Liver (tissue), 9 donors: ENCODE results near the gene NDUFA11. TPM values are rescaled to one million over a fixed set of nuclear protein-coding genes. Genes with fewer than 3 reads are reported as not detected.

Source experiments
- DNase-seq: peaks from one replicate; pipeline ENCODE4 v3.0.0-alpha.2; 2017; ENCODE audit warnings: low spot score
- H3K27ac ChIP-seq, 2 donors: one replicate each; pipeline ENCODE4 v1.7.0; 2013; ENCODE audit warnings: inconsistent platforms in 2 of 2, low read length in 2 of 2, control low read depth in 1 of 2, low read depth in 1 of 2, mild to moderate bottlenecking in 1 of 2
- H3K27me3 ChIP-seq, 4 donors: one replicate each; pipeline versions ENCODE4 v1.6.1 to v1.7.0; 2013; ENCODE audit warnings: low read length in 3 of 4, inconsistent platforms in 1 of 4, mild to moderate bottlenecking in 1 of 4, moderate library complexity in 1 of 4; ENCODE audit not compliant: control insufficient read depth in 4 of 4, insufficient read depth in 4 of 4
- H3K36me3 ChIP-seq, 4 donors: one replicate each; pipeline versions ENCODE4 v1.6.1 to v1.7.0; 2013; ENCODE audit warnings: low read length in 3 of 4, mild to moderate bottlenecking in 3 of 4, low read depth in 1 of 4, moderate library complexity in 1 of 4; ENCODE audit not compliant: control insufficient read depth in 4 of 4, insufficient read depth in 3 of 4
- H3K4me1 ChIP-seq, 4 donors: one replicate each; pipeline versions ENCODE4 v1.6.1 to v1.7.0; 2013; ENCODE audit warnings: low read length in 3 of 4, mild to moderate bottlenecking in 3 of 4, moderate library complexity in 1 of 4; ENCODE audit not compliant: control insufficient read depth in 4 of 4, insufficient read depth in 4 of 4
- H3K4me3 ChIP-seq, 3 donors: one replicate each; pipeline versions ENCODE4 v1.6.1 to v1.7.0; 2013; ENCODE audit warnings: low read length in 3 of 3, control low read depth in 1 of 3, low read depth in 1 of 3, mild to moderate bottlenecking in 1 of 3
- H3K9ac ChIP-seq, 2 donors: one replicate each; pipeline ENCODE4 v1.7.0; 2013; ENCODE audit warnings: low read length in 2 of 2, mild to moderate bottlenecking in 2 of 2, moderate library complexity in 2 of 2, control low read depth in 1 of 2, low read depth in 1 of 2
- H3K9me3 ChIP-seq, 4 donors: one replicate each; pipeline versions ENCODE4 v1.6.1 to v1.7.0; 2013; ENCODE audit warnings: low read length in 3 of 4; ENCODE audit not compliant: control insufficient read depth in 4 of 4
- EGR1 ChIP-seq, 2 donors: IDR thresholded peaks; 2 replicates each; pipeline ENCODE4 v1.6.1; 2016 to 2018; ENCODE audit warnings: antibody characterized with exemption in 2 of 2, low read depth in 2 of 2
- FOXA1 ChIP-seq: IDR thresholded peaks from 2 replicates; pipeline ENCODE4 v1.6.1; 2016; ENCODE audit warnings: antibody characterized with exemption
- FOXA2 ChIP-seq: IDR thresholded peaks from 2 replicates; pipeline ENCODE4 v1.6.1; 2016; ENCODE audit warnings: antibody characterized with exemption
- GABPA ChIP-seq, 2 donors: IDR thresholded peaks in 1 of 2; conservative IDR thresholded peaks in 1 of 2; 2 replicates each; pipeline ENCODE4 v1.6.1; 2016; ENCODE audit warnings: antibody characterized with exemption in 2 of 2, mild to moderate bottlenecking in 1 of 2, moderate library complexity in 1 of 2
- HNF4G ChIP-seq: IDR thresholded peaks from 2 replicates; pipeline ENCODE4 v1.6.1; 2016; ENCODE audit warnings: antibody characterized with exemption
- JUND ChIP-seq, 2 donors: IDR thresholded peaks; 2 replicates each; pipeline ENCODE4 v1.6.1; 2016; ENCODE audit warnings: antibody characterized with exemption in 2 of 2
- NR2F2 ChIP-seq: IDR thresholded peaks from 2 replicates; pipeline ENCODE4 v1.6.1; 2016; ENCODE audit warnings: antibody characterized with exemption
- RAD21 ChIP-seq, 2 donors: IDR thresholded peaks; 2 replicates each; pipeline ENCODE4 v1.6.1; 2016; ENCODE audit warnings: antibody characterized with exemption in 2 of 2, mild to moderate bottlenecking in 2 of 2
- RXRA ChIP-seq, 2 donors: IDR thresholded peaks; 2 replicates each; pipeline ENCODE4 v1.6.1; 2017 to 2018; ENCODE audit warnings: antibody characterized with exemption in 2 of 2, mild to moderate bottlenecking in 1 of 2
- SP1 ChIP-seq: IDR thresholded peaks from 2 replicates; pipeline ENCODE4 v1.6.1; 2018; ENCODE audit warnings: antibody characterized with exemption, mild to moderate bottlenecking
- TAF1 ChIP-seq: conservative IDR thresholded peaks from 2 replicates; pipeline ENCODE4 v1.6.1; 2016; ENCODE audit warnings: antibody characterized with exemption, mild to moderate bottlenecking
- YY1 ChIP-seq: IDR thresholded peaks from 2 replicates; pipeline ENCODE4 v1.6.1; 2016; ENCODE audit warnings: antibody characterized with exemption, mild to moderate bottlenecking
- WGBS: extraction: QIAGEN DNeasy Blood & Tissue Kit; methylation state at CpG from one replicate; pipeline ENCODE4 v1.1.7; 2013; 5-methylcytosine and 5-hydroxymethylcytosine counted together
- polyA plus RNA-seq, 2 donors: library from polyadenylated mRNA; stranded (reverse) in 1 of 2; unstranded in 1 of 2; fragments of 200-250 nt in 1 of 2; fragments of >200 nt in 1 of 2; fragmentation: Nextera tagmentation in 1 of 2; extraction: Ambion mirVana in 1 of 2; gene quantifications; one replicate each; pipeline versions ENCODE4 v1.2.1 to v1.2.3, GENCODE V29; 2013 to 2015
- total RNA-seq, 2 donors: library from RNA; depleted of rRNA; stranded (reverse); fragments of >200 nt; gene quantifications; one replicate each; pipeline ENCODE4 v1.2.3, GENCODE V29; 2014
- TF ChIP-seq, protein P1 (sequence below): fragments of 150-350 bp; IDR thresholded peaks from 2 replicates; pipeline ENCODE4 v1.5.1; 2017; ENCODE audit warnings: improper control_type of control experiment, low read depth, low read length; ENCODE audit not compliant: missing input control
- TF ChIP-seq, protein P2 (sequence below): IDR thresholded peaks from 2 replicates; pipeline ENCODE4 v1.6.1; 2016; ENCODE audit warnings: antibody characterized with exemption
- TF ChIP-seq, protein P3 (sequence below): IDR thresholded peaks from 2 replicates; pipeline ENCODE4 v1.6.1; 2016; ENCODE audit warnings: antibody characterized with exemption, mild to moderate bottlenecking
- TF ChIP-seq, protein P4 (sequence below): IDR thresholded peaks from 2 replicates; pipeline ENCODE4 v1.6.1; 2016; ENCODE audit warnings: antibody characterized with exemption
- TF ChIP-seq, protein P5 (sequence below): IDR thresholded peaks from 2 replicates; pipeline ENCODE4 v1.6.1; 2016; ENCODE audit warnings: antibody characterized with exemption
- donor health status: healthy.
- donor health status: healthy.
- donor health status: healthy.
- donor health status: healthy.
- donor health status: healthy.

NDUFA11 gene
- total and polyA plus RNA-seq, 4 donors = 127 to 394 (median 226) TPM

DNA sequence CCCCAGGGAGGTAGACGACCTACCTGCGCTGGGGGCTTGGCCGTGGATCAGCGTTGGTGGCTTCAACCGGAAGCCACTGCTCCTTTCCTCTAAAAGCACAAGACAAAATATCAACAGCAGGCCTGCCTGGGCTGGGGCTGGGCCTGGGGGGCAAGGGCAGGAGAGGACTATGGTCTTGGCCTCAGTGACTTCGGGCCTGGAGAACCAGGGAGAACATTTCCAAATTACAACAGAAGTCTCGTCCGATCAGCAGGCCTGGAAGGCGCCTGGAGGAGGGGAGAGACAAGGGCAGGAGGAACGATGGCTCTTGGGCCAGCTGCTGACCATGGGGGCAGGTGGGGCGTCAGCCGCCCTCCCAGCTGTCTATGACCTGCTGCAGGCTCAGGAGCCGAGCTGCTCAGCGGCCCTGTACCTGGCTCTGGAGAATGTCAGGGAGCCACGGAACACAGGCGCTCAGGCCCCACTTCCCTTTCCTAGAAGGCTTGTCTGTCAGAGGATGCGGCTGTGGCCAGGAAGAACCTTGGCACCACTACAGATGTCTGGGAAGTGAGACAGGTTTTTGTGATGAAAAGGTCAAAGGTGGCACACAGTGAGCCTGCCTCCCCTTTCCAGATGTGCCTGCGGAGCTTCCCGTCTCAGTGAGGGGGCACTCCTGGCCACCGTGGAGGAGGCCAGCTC lies 29.9 kb upstream of the NDUFA11 start:
- Histone ChIP-seq H3K4me1 (peaks cover 6 to 23% (median 17%) of the 10 kb centered on the region in 4 donors), H3K27me3 (no peaks in the 10 kb centered on the region), H3K4me3 (no peak overlapping the region), H3K9ac (no peak overlapping the region), H3K9me3 (no peaks in the 10 kb centered on the region), H3K27ac (no peak overlapping the region), H3K36me3 (peaks cover 4 to 33% (median 17%) of the 10 kb centered on the region in 4 donors)
- WGBS = 89% methylated on average over 20 of the region's 20 CpGs
- TF ChIP-seq, protein P1, sequence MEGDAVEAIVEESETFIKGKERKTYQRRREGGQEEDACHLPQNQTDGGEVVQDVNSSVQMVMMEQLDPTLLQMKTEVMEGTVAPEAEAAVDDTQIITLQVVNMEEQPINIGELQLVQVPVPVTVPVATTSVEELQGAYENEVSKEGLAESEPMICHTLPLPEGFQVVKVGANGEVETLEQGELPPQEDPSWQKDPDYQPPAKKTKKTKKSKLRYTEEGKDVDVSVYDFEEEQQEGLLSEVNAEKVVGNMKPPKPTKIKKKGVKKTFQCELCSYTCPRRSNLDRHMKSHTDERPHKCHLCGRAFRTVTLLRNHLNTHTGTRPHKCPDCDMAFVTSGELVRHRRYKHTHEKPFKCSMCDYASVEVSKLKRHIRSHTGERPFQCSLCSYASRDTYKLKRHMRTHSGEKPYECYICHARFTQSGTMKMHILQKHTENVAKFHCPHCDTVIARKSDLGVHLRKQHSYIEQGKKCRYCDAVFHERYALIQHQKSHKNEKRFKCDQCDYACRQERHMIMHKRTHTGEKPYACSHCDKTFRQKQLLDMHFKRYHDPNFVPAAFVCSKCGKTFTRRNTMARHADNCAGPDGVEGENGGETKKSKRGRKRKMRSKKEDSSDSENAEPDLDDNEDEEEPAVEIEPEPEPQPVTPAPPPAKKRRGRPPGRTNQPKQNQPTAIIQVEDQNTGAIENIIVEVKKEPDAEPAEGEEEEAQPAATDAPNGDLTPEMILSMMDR = no peak
- TF ChIP-seq FOXA1 = no peak
- no peak for TF ChIP-seq NR2F2
- TF ChIP-seq RXRA (IDR thresholded peaks at IDR 0.05) = no peak
- TF ChIP-seq, protein P2, sequence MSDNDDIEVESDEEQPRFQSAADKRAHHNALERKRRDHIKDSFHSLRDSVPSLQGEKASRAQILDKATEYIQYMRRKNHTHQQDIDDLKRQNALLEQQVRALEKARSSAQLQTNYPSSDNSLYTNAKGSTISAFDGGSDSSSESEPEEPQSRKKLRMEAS = no peak
- no peak for TF ChIP-seq GABPA (IDR thresholded peaks at IDR 0.05 in 1 of 2, conservative IDR thresholded peaks at IDR 0.05 in 1 of 2)
- TF ChIP-seq, protein P3, sequence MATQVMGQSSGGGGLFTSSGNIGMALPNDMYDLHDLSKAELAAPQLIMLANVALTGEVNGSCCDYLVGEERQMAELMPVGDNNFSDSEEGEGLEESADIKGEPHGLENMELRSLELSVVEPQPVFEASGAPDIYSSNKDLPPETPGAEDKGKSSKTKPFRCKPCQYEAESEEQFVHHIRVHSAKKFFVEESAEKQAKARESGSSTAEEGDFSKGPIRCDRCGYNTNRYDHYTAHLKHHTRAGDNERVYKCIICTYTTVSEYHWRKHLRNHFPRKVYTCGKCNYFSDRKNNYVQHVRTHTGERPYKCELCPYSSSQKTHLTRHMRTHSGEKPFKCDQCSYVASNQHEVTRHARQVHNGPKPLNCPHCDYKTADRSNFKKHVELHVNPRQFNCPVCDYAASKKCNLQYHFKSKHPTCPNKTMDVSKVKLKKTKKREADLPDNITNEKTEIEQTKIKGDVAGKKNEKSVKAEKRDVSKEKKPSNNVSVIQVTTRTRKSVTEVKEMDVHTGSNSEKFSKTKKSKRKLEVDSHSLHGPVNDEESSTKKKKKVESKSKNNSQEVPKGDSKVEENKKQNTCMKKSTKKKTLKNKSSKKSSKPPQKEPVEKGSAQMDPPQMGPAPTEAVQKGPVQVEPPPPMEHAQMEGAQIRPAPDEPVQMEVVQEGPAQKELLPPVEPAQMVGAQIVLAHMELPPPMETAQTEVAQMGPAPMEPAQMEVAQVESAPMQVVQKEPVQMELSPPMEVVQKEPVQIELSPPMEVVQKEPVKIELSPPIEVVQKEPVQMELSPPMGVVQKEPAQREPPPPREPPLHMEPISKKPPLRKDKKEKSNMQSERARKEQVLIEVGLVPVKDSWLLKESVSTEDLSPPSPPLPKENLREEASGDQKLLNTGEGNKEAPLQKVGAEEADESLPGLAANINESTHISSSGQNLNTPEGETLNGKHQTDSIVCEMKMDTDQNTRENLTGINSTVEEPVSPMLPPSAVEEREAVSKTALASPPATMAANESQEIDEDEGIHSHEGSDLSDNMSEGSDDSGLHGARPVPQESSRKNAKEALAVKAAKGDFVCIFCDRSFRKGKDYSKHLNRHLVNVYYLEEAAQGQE = no peak
- TF ChIP-seq, protein P4, sequence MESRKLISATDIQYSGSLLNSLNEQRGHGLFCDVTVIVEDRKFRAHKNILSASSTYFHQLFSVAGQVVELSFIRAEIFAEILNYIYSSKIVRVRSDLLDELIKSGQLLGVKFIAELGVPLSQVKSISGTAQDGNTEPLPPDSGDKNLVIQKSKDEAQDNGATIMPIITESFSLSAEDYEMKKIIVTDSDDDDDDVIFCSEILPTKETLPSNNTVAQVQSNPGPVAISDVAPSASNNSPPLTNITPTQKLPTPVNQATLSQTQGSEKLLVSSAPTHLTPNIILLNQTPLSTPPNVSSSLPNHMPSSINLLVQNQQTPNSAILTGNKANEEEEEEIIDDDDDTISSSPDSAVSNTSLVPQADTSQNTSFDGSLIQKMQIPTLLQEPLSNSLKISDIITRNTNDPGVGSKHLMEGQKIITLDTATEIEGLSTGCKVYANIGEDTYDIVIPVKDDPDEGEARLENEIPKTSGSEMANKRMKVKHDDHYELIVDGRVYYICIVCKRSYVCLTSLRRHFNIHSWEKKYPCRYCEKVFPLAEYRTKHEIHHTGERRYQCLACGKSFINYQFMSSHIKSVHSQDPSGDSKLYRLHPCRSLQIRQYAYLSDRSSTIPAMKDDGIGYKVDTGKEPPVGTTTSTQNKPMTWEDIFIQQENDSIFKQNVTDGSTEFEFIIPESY = no peak
- TF ChIP-seq, protein P5, sequence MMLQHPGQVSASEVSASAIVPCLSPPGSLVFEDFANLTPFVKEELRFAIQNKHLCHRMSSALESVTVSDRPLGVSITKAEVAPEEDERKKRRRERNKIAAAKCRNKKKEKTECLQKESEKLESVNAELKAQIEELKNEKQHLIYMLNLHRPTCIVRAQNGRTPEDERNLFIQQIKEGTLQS = no peak
- TF ChIP-seq FOXA2 = no peak
- no peak for TF ChIP-seq SP1
- TF ChIP-seq JUND (IDR thresholded peaks at IDR 0.05) = no peak
- TF ChIP-seq RAD21 (IDR thresholded peaks at IDR 0.05) = no peak
- no peak for TF ChIP-seq TAF1
- TF ChIP-seq EGR1 (IDR thresholded peaks at IDR 0.05; ENCODE audit: low read depth in 2 of 2) = no peak
- TF ChIP-seq HNF4G = no peak
- no peak for TF ChIP-seq YY1
- DNase-seq = no peak
